ENCODE data around the gene GASK1B.

GASK1B gene

GRCh38 chr4:158189422-158189821, 16.6 kb upstream of the GASK1B start:
- Histone ChIP-seq H3K27ac (ENCODE audit: insufficient read depth, low read length, poor library complexity, severe bottlenecking) (no peak overlapping the region), H3K27me3 (replicated peaks; ENCODE audit: control insufficient read depth, insufficient read depth, low read length, poor library complexity, severe bottlenecking) (no peaks in the 10 kb centered on the region), H3K4me3 (ENCODE audit: insufficient read depth, low read depth, low read length, poor library complexity, severe bottlenecking) (no peak overlapping the region), H3K4me1 (ENCODE audit: control insufficient read depth, insufficient read depth, low read length, poor library complexity, severe bottlenecking) (no peaks in the 10 kb centered on the region), H3K9me3 (ENCODE audit: control insufficient read depth, low read length) (no peaks in the 10 kb centered on the region), H3K36me3 (ENCODE audit: control insufficient read depth, insufficient read depth, low read length) (no peaks in the 10 kb centered on the region)
- no peak for DNase-seq

- Histone ChIP-seq H3K36me3 (ENCODE audit: control insufficient read depth, insufficient read depth, low read length) (no peaks in the 10 kb centered on the region), H3K27ac (ENCODE audit: insufficient read depth, low read length, poor library complexity, severe bottlenecking) (no peak overlapping the region), H3K4me3 (ENCODE audit: insufficient read depth, low read depth, low read length, poor library complexity, severe bottlenecking) (no peak overlapping the region), H3K4me1 (ENCODE audit: control insufficient read depth, insufficient read depth, low read length, poor library complexity, severe bottlenecking) (no peaks in the 10 kb centered on the region), H3K27me3 (replicated peaks; ENCODE audit: control insufficient read depth, insufficient read depth, low read length, poor library complexity, severe bottlenecking) (no peaks in the 10 kb centered on the region), H3K9me3 (ENCODE audit: control insufficient read depth, low read length) (no peaks in the 10 kb centered on the region)
- no peak for DNase-seq
Measured at GRCh38 chr4:158186815-158187214, 14.0 kb upstream of the GASK1B start.

GRCh38 chr4:158182736-158183135, 9.9 kb upstream of the GASK1B start:
- no peak for DNase-seq
- H3K4me3 ChIP-seq (ENCODE audit: insufficient read depth, low read depth, low read length, poor library complexity, severe bottlenecking) = no peak overlapping the region

GRCh38 chr4:158181906-158182305, 9.1 kb upstream of the GASK1B start:
- H3K4me3 ChIP-seq (ENCODE audit: insufficient read depth, low read depth, low read length, poor library complexity, severe bottlenecking) = no peak overlapping the region
- H3K27me3 ChIP-seq (replicated peaks; ENCODE audit: control insufficient read depth, insufficient read depth, low read length, poor library complexity, severe bottlenecking) = no peaks in the 10 kb centered on the region
- H3K9me3 ChIP-seq (ENCODE audit: control insufficient read depth, low read length) = no peaks in the 10 kb centered on the region
- H3K27ac ChIP-seq (ENCODE audit: insufficient read depth, low read length, poor library complexity, severe bottlenecking) = no peak overlapping the region
- no peaks in the 10 kb centered on the region for H3K36me3 ChIP-seq (ENCODE audit: control insufficient read depth, insufficient read depth, low read length)
- no peak for DNase-seq
- no peaks in the 10 kb centered on the region for H3K4me1 ChIP-seq (ENCODE audit: control insufficient read depth, insufficient read depth, low read length, poor library complexity, severe bottlenecking)

More at GRCh38 chr4:158182736-158183135, 9.9 kb upstream of the GASK1B start:
- Histone ChIP-seq H3K36me3 (ENCODE audit: control insufficient read depth, insufficient read depth, low read length) (no peaks in the 10 kb centered on the region), H3K27me3 (replicated peaks; ENCODE audit: control insufficient read depth, insufficient read depth, low read length, poor library complexity, severe bottlenecking) (no peaks in the 10 kb centered on the region), H3K4me1 (ENCODE audit: control insufficient read depth, insufficient read depth, low read length, poor library complexity, severe bottlenecking) (no peaks in the 10 kb centered on the region), H3K9me3 (ENCODE audit: control insufficient read depth, low read length) (no peaks in the 10 kb centered on the region), H3K27ac (ENCODE audit: insufficient read depth, low read length, poor library complexity, severe bottlenecking) (no peak overlapping the region)

GRCh38 chr4:158179465-158179864, 6.6 kb upstream of the GASK1B start:
- no peak for DNase-seq
- Histone ChIP-seq H3K4me3 (ENCODE audit: insufficient read depth, low read depth, low read length, poor library complexity, severe bottlenecking) (no peak overlapping the region), H3K36me3 (ENCODE audit: control insufficient read depth, insufficient read depth, low read length) (no peaks in the 10 kb centered on the region), H3K4me1 (ENCODE audit: control insufficient read depth, insufficient read depth, low read length, poor library complexity, severe bottlenecking) (no peaks in the 10 kb centered on the region), H3K27ac (ENCODE audit: insufficient read depth, low read length, poor library complexity, severe bottlenecking) (no peak overlapping the region), H3K9me3 (ENCODE audit: control insufficient read depth, low read length) (no peaks in the 10 kb centered on the region), H3K27me3 (replicated peaks; ENCODE audit: control insufficient read depth, insufficient read depth, low read length, poor library complexity, severe bottlenecking) (no peaks in the 10 kb centered on the region)

GRCh38 chr4:158176776-158177175, 4.0 kb upstream of the GASK1B start:
- no peak for DNase-seq
- H3K9me3 ChIP-seq (ENCODE audit: control insufficient read depth, low read length) = no peaks in the 10 kb centered on the region

GRCh38 chr4:158176108-158176507, 3.3 kb upstream of the GASK1B start:
- Histone ChIP-seq H3K27me3 (replicated peaks; ENCODE audit: control insufficient read depth, insufficient read depth, low read length, poor library complexity, severe bottlenecking) (no peaks in the 10 kb centered on the region), H3K4me1 (ENCODE audit: control insufficient read depth, insufficient read depth, low read length, poor library complexity, severe bottlenecking) (no peaks in the 10 kb centered on the region), H3K4me3 (ENCODE audit: insufficient read depth, low read depth, low read length, poor library complexity, severe bottlenecking) (no peak overlapping the region), H3K9me3 (ENCODE audit: control insufficient read depth, low read length) (no peaks in the 10 kb centered on the region), H3K36me3 (ENCODE audit: control insufficient read depth, insufficient read depth, low read length) (no peaks in the 10 kb centered on the region), H3K27ac (ENCODE audit: insufficient read depth, low read length, poor library complexity, severe bottlenecking) (no peak overlapping the region)
- no peak for DNase-seq

More at GRCh38 chr4:158176776-158177175, 4.0 kb upstream of the GASK1B start:
- Histone ChIP-seq H3K27me3 (replicated peaks; ENCODE audit: control insufficient read depth, insufficient read depth, low read length, poor library complexity, severe bottlenecking) (no peaks in the 10 kb centered on the region), H3K36me3 (ENCODE audit: control insufficient read depth, insufficient read depth, low read length) (no peaks in the 10 kb centered on the region), H3K27ac (ENCODE audit: insufficient read depth, low read length, poor library complexity, severe bottlenecking) (no peak overlapping the region), H3K4me1 (ENCODE audit: control insufficient read depth, insufficient read depth, low read length, poor library complexity, severe bottlenecking) (no peaks in the 10 kb centered on the region), H3K4me3 (ENCODE audit: insufficient read depth, low read depth, low read length, poor library complexity, severe bottlenecking) (no peak overlapping the region)

- H3K27me3 ChIP-seq (replicated peaks; ENCODE audit: control insufficient read depth, insufficient read depth, low read length, poor library complexity, severe bottlenecking) = peaks cover 2% of the 10 kb centered on the region
- no peaks in the 10 kb centered on the region for H3K9me3 ChIP-seq (ENCODE audit: control insufficient read depth, low read length)
- H3K36me3 ChIP-seq (ENCODE audit: control insufficient read depth, insufficient read depth, low read length) = no peaks in the 10 kb centered on the region
- DNase-seq = no peak
- H3K27ac ChIP-seq (ENCODE audit: insufficient read depth, low read length, poor library complexity, severe bottlenecking) = no peak overlapping the region
- no peak overlapping the region for H3K4me3 ChIP-seq (ENCODE audit: insufficient read depth, low read depth, low read length, poor library complexity, severe bottlenecking)
- H3K4me1 ChIP-seq (ENCODE audit: control insufficient read depth, insufficient read depth, low read length, poor library complexity, severe bottlenecking) = no peaks in the 10 kb centered on the region
Measured at GRCh38 chr4:158170691-158171561, 1.9 kb downstream of the GASK1B start.

- DNase-seq = no peak
- Histone ChIP-seq H3K4me3 (ENCODE audit: insufficient read depth, low read depth, low read length, poor library complexity, severe bottlenecking) (no peak overlapping the region), H3K27ac (ENCODE audit: insufficient read depth, low read length, poor library complexity, severe bottlenecking) (no peak overlapping the region), H3K4me1 (ENCODE audit: control insufficient read depth, insufficient read depth, low read length, poor library complexity, severe bottlenecking) (no peaks in the 10 kb centered on the region), H3K36me3 (ENCODE audit: control insufficient read depth, insufficient read depth, low read length) (no peaks in the 10 kb centered on the region), H3K27me3 (replicated peaks; ENCODE audit: control insufficient read depth, insufficient read depth, low read length, poor library complexity, severe bottlenecking) (peaks cover 2% of the 10 kb centered on the region), H3K9me3 (ENCODE audit: control insufficient read depth, low read length) (no peaks in the 10 kb centered on the region)
Measured at GRCh38 chr4:158169931-158170690, 2.7 kb downstream of the GASK1B start.

- Histone ChIP-seq H3K27me3 (replicated peaks; ENCODE audit: control insufficient read depth, insufficient read depth, low read length, poor library complexity, severe bottlenecking) (peaks cover 2% of the 10 kb centered on the region), H3K4me3 (ENCODE audit: insufficient read depth, low read depth, low read length, poor library complexity, severe bottlenecking) (no peak overlapping the region), H3K27ac (ENCODE audit: insufficient read depth, low read length, poor library complexity, severe bottlenecking) (no peak overlapping the region), H3K36me3 (ENCODE audit: control insufficient read depth, insufficient read depth, low read length) (no peaks in the 10 kb centered on the region), H3K9me3 (ENCODE audit: control insufficient read depth, low read length) (no peaks in the 10 kb centered on the region), H3K4me1 (ENCODE audit: control insufficient read depth, insufficient read depth, low read length, poor library complexity, severe bottlenecking) (no peaks in the 10 kb centered on the region)
- no peak for DNase-seq
Measured at GRCh38 chr4:158169506-158169905, 3.3 kb downstream of the GASK1B start.

All from effector memory CD4-positive, alpha-beta T cell (primary cell).